HCT116 (cell line): ENCODE measurements around the gene MORN4. TPM values are rescaled to one million over a fixed set of nuclear protein-coding genes. Genes with fewer than 3 reads are reported as not detected.

Experiments used
- ATAC-seq: fragments of 200-7000 bp; cut with Tn5 transposase; 2 replicates; pipeline ENCODE4 v1.9.1; 2020; ENCODE audit warnings: mild to moderate bottlenecking, moderate library complexity
- BruUV-seq: library from RNA; stranded (reverse); fragments of 400-500 nt; replicated peaks from 2 replicates; lab custom pipeline; 2021; lab: Mats Ljungman, UMichigan
- CTCF ChIA-PET: fragments of 300-600 bp; sonication (Branson Sonifier 250); formaldehyde crosslinking; loops from one replicate; lab custom pipeline; 2021; ENCODE audit warnings: antibody characterized with exemption; lab: Charles Lee
- POLR2A ChIA-PET: fragments of 300-600, 350-600 bp; sonication (Branson Sonifier 250); formaldehyde crosslinking; loops from one replicate; lab custom pipeline; 2021; ENCODE audit warnings: antibody characterized with exemption; lab: Charles Lee
- RAD21 ChIA-PET, 2 experiments: fragments of 300-600 bp; sonication (Branson Sonifier 250); formaldehyde crosslinking; loops; one replicate each; lab custom pipeline; 2023; ENCODE audit warnings: low total read pairs in 2 of 2; ENCODE audit not compliant: uncharacterized antibody in 2 of 2, unreplicated experiment in 2 of 2, low non-redundant PET in 1 of 2; lab: Charles Lee
- DNase-seq: peaks from one replicate; pipeline ENCODE4 v3.0.0-alpha.2; 2010; ENCODE audit warnings: low read depth, low spot score
- H2AFZ ChIP-seq: fragments of 200-600 bp; shearing (Covaris generic), sonication (generic); 2 replicates; pipeline ENCODE4 v1.6.1; 2017; ENCODE audit warnings: low read depth, mixed run types, mixed read lengths, antibody characterized with exemption, low read length; ENCODE audit not compliant: poor library complexity, severe bottlenecking
- H3K27ac ChIP-seq: 2 replicates; pipeline ENCODE4 v1.5.1; 2012; ENCODE audit warnings: low read depth, low read length
- H3K27me3 ChIP-seq: fragments of 200-600 bp; sonication (generic); 2 replicates; pipeline ENCODE4 v1.6.1; 2016; ENCODE audit warnings: mixed run types, low read length, mixed read lengths; ENCODE audit not compliant: insufficient read depth
- H3K36me3 ChIP-seq, 2 experiments: fragments of 200-500 bp in 1 of 2; fragments of 200-600 bp in 1 of 2; sonication (Bioruptor generic) in 1 of 2; sonication (generic) in 1 of 2; 2 replicates each; pipeline versions ENCODE4 v1.5.1 to v1.6.1; 2014 to 2016; ENCODE audit warnings: low read length in 2 of 2, inconsistent platforms in 1 of 2, mixed read lengths in 1 of 2, mixed run types in 1 of 2; ENCODE audit not compliant: insufficient read depth in 2 of 2, control insufficient read depth in 1 of 2
- H3K4me1 ChIP-seq, 2 experiments: fragments of 200-600 bp in 1 of 2; sonication (generic) in 1 of 2; 2 replicates each; pipeline versions ENCODE4 v1.5.1 to v1.6.1; 2012 to 2017; ENCODE audit warnings: low read length in 2 of 2, inconsistent platforms in 1 of 2, mild to moderate bottlenecking in 1 of 2, mixed read lengths in 1 of 2, mixed run types in 1 of 2, moderate library complexity in 1 of 2; ENCODE audit not compliant: insufficient read depth in 2 of 2, control insufficient read depth in 1 of 2
- H3K4me2 ChIP-seq: fragments of 200-600 bp; sonication (generic); 2 replicates; pipeline ENCODE4 v1.6.1; 2017; ENCODE audit warnings: mixed run types, low read length, mixed read lengths
- H3K4me3 ChIP-seq, 2 experiments: fragments of 200-600 bp in 1 of 2; sonication (generic) in 1 of 2; replicated peaks in 1 of 2; 2 replicates each; pipeline ENCODE4 v1.5.1; 2011 to 2016; ENCODE audit warnings: low read length in 2 of 2, control low read depth in 1 of 2, low read depth in 1 of 2, mild to moderate bottlenecking in 1 of 2, mixed read lengths in 1 of 2, mixed run types in 1 of 2
- H3K79me2 ChIP-seq: fragments of 200-600 bp; sonication (generic); 2 replicates; pipeline ENCODE4 v1.6.1; 2017; ENCODE audit warnings: mild to moderate bottlenecking, mixed run types, low read length, moderate library complexity, mixed read lengths; ENCODE audit not compliant: insufficient read depth
- H3K9ac ChIP-seq: fragments of 200-600 bp; sonication (generic); 2 replicates; pipeline ENCODE4 v1.6.1; 2016; ENCODE audit warnings: low read length, mixed read lengths
- H3K9me2 ChIP-seq: fragments of 200-600 bp; sonication (generic), shearing (Covaris generic); 2 replicates; pipeline ENCODE4 v1.6.1; 2017; ENCODE audit warnings: mixed run types, mild to moderate bottlenecking, moderate library complexity; ENCODE audit not compliant: insufficient read depth
- H3K9me3 ChIP-seq, 2 experiments: fragments of 200-500 bp in 1 of 2; fragments of 200-600 bp in 1 of 2; sonication (Bioruptor generic) in 1 of 2; sonication (generic) in 1 of 2; 2 replicates each; pipeline ENCODE4 v1.6.1; 2014 to 2017; ENCODE audit warnings: low read length in 2 of 2, mixed read lengths in 2 of 2, inconsistent platforms in 1 of 2, low read depth in 1 of 2, mild to moderate bottlenecking in 1 of 2, mixed run types in 1 of 2, moderate library complexity in 1 of 2; ENCODE audit not compliant: control insufficient read depth in 1 of 2, insufficient read depth in 1 of 2
- H4K20me1 ChIP-seq: fragments of 200-600 bp; sonication (generic), shearing (Covaris generic); 2 replicates; pipeline ENCODE4 v1.6.1; 2017; ENCODE audit warnings: mixed run types, mild to moderate bottlenecking, moderate library complexity; ENCODE audit not compliant: insufficient read depth
- ATF3 ChIP-seq: IDR thresholded peaks from 2 replicates; pipeline ENCODE4 v1.6.1; 2012
- FOSL1 ChIP-seq: IDR thresholded peaks from 2 replicates; pipeline ENCODE4 v1.6.1; 2012; ENCODE audit warnings: low read depth
- JUND ChIP-seq: IDR thresholded peaks from 2 replicates; pipeline ENCODE4 v1.6.1; 2012
- MAX ChIP-seq: IDR thresholded peaks from 2 replicates; pipeline ENCODE4 v1.6.1; 2012
- RAD21 ChIP-seq: IDR thresholded peaks from 2 replicates; pipeline ENCODE4 v1.6.1; 2012; ENCODE audit warnings: low read depth, mild to moderate bottlenecking
- REST ChIP-seq: IDR thresholded peaks from 2 replicates; pipeline ENCODE4 v1.6.1; 2012; ENCODE audit warnings: low read depth
- SP1 ChIP-seq: IDR thresholded peaks from 2 replicates; pipeline ENCODE4 v1.6.1; 2012; ENCODE audit warnings: low read depth
- intact Hi-C: fragments of 100-400 bp; cut with micrococcal nuclease; formaldehyde crosslinking; loops from 2 replicates; pipeline ENCODE4 v1.10.0; 2022
- total RNA-seq: library from RNA; stranded (reverse); gene quantifications from one replicate; pipeline ENCODE4 v1.2.1, GENCODE V29; 2021; ENCODE audit not compliant: unreplicated experiment

Gene MORN4
- total RNA-seq, 1 experiment from 2014 or later = 8.0 TPM

- Histone ChIP-seq H3K27ac (peak overlapping the region; percentile 68), H3K79me2 (no peaks in the 10 kb centered on the region), H3K4me2 (peak overlapping the region; percentile 92), H3K27me3 (no peaks in the 10 kb centered on the region), H3K4me3 (peak overlapping the region in 1 of 2 experiments; percentile 51; a peak in 2 of 4 replicates), H2AFZ (no peak overlapping the region)
- TF ChIP-seq RAD21 (peak; percentile 9; the same call in 1 of the 2 replicates), ATF3 (no peak), FOSL1 (peak; percentile 54; the same call in 1 of the 2 replicates), REST (no peak), SP1 (0 out of 2 replicates have a peak, but pooled peaks have one; percentile 26), MAX (no peak), JUND (peak; percentile 50; the same call in 1 of the 2 replicates)
- TF ChIP-seq, all 23 proteins: peak for 4
- intact Hi-C loops = loop anchor here (1.0 kb wide), 1 partner anchor 41 kb away; no protein-coding TSS in a partner anchor
- Histone ChIP-seq H3K9ac (peak overlapping the region; percentile 67), H3K36me3 (no peaks in the 10 kb centered on the region), H4K20me1 (no peaks in the 10 kb centered on the region), H3K9me3 (no peaks in the 10 kb centered on the region), H3K4me1 (peaks cover 53 to 60% of the 10 kb centered on the region in 2 experiments), H3K9me2 (no peaks in the 10 kb centered on the region)
- BruUV-seq = no TSS peak
- DNase-seq (no peak), ATAC-seq (peak; percentile 69)
- ChIA-PET POLR2A (interaction anchor here (1.0 kb wide), 2 partner anchors 25 to 69 kb away, joined by 3 read pairs; partner anchors contain the start of gene PI4K2A), CTCF (interaction anchor here (0.6 to 2.8 kb wide), 24 partner anchors 9 to 130 kb away, joined by 3 to 35 read pairs (median 6); partner anchors contain the start of genes AVPI1, HOGA1 and UBTD1), RAD21 (interaction anchor here (0.6 to 2.3 kb wide), 6 partner anchors 18 to 162 kb away, joined by 3 to 12 read pairs (median 4); no protein-coding TSS in a partner anchor)
These were observed 61.7 kb downstream of the MORN4 start for GRCh38 chr10:97571622-97572021.
